K562 (cell line): ENCODE data around the gene MAP3K20. TPM values are rescaled to one million over a fixed set of nuclear protein-coding genes. Genes with fewer than 3 reads are reported as not detected.

Source experiments
- BDP1 ChIP-seq: IDR thresholded peaks from 3 replicates; pipeline ENCODE4 v1.6.1; 2011; ENCODE audit not compliant: insufficient read length, insufficient read depth
- EP300 ChIP-seq: IDR thresholded peaks from 2 replicates; pipeline ENCODE4 v1.6.1; 2012; ENCODE audit warnings: low read length, improper control_type of control experiment
- GABPA ChIP-seq: fragments of 200-800 bp; sonication (Bioruptor generic); conservative IDR thresholded peaks from 2 replicates; pipeline ENCODE4 v1.6.1; 2016; ENCODE audit warnings: low read depth, missing genetic modification characterization, missing compliant biosample characterization
- HDGF ChIP-seq: fragments of 450-650 bp; IDR thresholded peaks from 2 replicates; pipeline ENCODE4 v1.6.1; 2016
- MAFG ChIP-seq: fragments of 450-650 bp; conservative IDR thresholded peaks from 2 replicates; pipeline ENCODE4 v1.6.1; 2016; ENCODE audit warnings: missing genetic modification characterization, missing compliant biosample characterization
- PML ChIP-seq: IDR thresholded peaks from 2 replicates; pipeline ENCODE4 v1.6.1; 2012; ENCODE audit warnings: low read length, inconsistent platforms
- RCOR1 ChIP-seq, 2 experiments: IDR thresholded peaks; 2 replicates each; pipeline ENCODE4 v1.6.1; 2012; ENCODE audit warnings: low read depth in 2 of 2, low read length in 2 of 2, borderline replicate concordance in 1 of 2, improper control_type of control experiment in 1 of 2
- TAF7 ChIP-seq: fragments of 450-650 bp; IDR thresholded peaks from 2 replicates; pipeline ENCODE4 v1.6.1; 2016; ENCODE audit warnings: missing genetic modification characterization, missing compliant biosample characterization
- ZNF263 ChIP-seq: sonication (generic); formaldehyde crosslinking; IDR thresholded peaks from 2 replicates; pipeline ENCODE4 v1.8.0; 2022; ENCODE audit warnings: mild to moderate bottlenecking, missing genetic modification reagents, borderline replicate concordance
- ZNF583 ChIP-seq: fragments of 250-450 bp; sonication (Bioruptor Pico); IDR thresholded peaks from 2 replicates; pipeline ENCODE4 v1.4.0; 2020
- polyA plus RNA-seq, 8 experiments: library from polyadenylated mRNA; depleted of rRNA in 4 of 8; stranded (reverse) in 5 of 8; unstranded in 3 of 8; fragments of >200 nt; fragmentation: Nextera tagmentation in 2 of 8; fragmentation: Illumina TruSeq in 1 of 8; extraction: Ambion mirVana in 2 of 8; extraction: Trizol in 1 of 8; gene quantifications; 2 replicates each; pipeline versions ENCODE4 v1.2.1 to v1.2.3, GENCODE V29; 2011 to 2014; ENCODE audit warnings: inconsistent platforms in 1 of 8, missing spikeins in 1 of 8
- total RNA-seq, 7 experiments: library from RNA; depleted of rRNA in 6 of 7; stranded (reverse); fragments of >200 nt in 6 of 7; fragmentation: Illumina TruSeq in 2 of 7; extraction: Trizol in 2 of 7; gene quantifications; 2 replicates each; pipeline versions ENCODE4 v1.2.1 to v1.2.3, GENCODE V29; 2011 to 2021; ENCODE audit warnings: low replicate concordance in 1 of 7
- TF ChIP-seq, protein P1 (sequence below): fragments of 450-650 bp; IDR thresholded peaks from 2 replicates; pipeline ENCODE4 v1.6.1; 2016; ENCODE audit warnings: mild to moderate bottlenecking, moderate library complexity
- TF ChIP-seq, protein P2 (sequence below): fragments of 200-800 bp; sonication (Bioruptor generic); IDR thresholded peaks from 2 replicates; pipeline ENCODE4 v1.6.1; 2017; ENCODE audit warnings: missing genetic modification characterization, missing compliant biosample characterization
- TF ChIP-seq, protein P3 (sequence below), 2 experiments: IDR thresholded peaks; 2 replicates each; pipeline ENCODE4 v1.6.1; 2011; ENCODE audit warnings: borderline replicate concordance in 1 of 2, control low read depth in 1 of 2, low read depth in 1 of 2, low read length in 1 of 2, mild to moderate bottlenecking in 1 of 2, mixed read lengths in 1 of 2, moderate library complexity in 1 of 2; ENCODE audit not compliant: insufficient read depth in 1 of 2, insufficient read length in 1 of 2, poor library complexity in 1 of 2, severe bottlenecking in 1 of 2; ENCODE audit errors: extremely low read depth in 1 of 2

MAP3K20 gene
- total and polyA plus RNA-seq, 9 of the 15 experiments (the other 6 are each of a cell fraction or from before 2014, with no cell fraction given) = 9.8 to 34.2 (median 27.3) TPM

DNA sequence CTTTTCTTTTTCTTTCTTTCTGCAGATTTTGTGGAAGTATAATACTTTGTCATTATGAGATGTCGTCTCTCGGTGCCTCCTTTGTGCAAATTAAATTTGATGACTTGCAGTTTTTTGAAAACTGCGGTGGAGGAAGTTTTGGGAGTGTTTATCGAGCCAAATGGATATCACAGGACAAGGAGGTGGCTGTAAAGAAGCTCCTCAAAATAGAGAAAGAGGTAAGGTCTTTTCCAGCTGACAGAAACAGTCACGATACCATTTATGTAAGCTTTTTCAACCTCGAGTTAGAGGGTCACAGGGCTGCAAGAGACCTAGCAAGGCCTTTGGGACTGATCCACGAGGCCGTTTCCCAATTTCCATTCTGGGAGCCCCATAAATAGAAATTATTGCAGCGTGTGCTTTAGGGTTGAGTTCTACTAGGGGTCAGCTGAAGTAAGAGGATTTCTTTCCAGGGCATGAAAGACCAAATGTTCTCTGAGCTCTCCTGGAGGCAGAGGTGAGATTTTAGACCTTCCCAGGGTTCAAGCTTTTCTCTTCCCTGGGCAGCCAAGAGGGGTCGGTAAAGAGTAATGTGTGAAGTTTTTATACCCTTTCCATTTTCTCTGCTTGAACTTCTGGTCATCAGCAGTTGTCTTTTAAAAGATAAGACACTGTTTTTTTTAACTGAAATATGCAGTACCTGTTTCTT is 15.5 kb downstream of the MAP3K20 start (continued):
- TF ChIP-seq HDGF = no peak
- TF ChIP-seq, protein P1, sequence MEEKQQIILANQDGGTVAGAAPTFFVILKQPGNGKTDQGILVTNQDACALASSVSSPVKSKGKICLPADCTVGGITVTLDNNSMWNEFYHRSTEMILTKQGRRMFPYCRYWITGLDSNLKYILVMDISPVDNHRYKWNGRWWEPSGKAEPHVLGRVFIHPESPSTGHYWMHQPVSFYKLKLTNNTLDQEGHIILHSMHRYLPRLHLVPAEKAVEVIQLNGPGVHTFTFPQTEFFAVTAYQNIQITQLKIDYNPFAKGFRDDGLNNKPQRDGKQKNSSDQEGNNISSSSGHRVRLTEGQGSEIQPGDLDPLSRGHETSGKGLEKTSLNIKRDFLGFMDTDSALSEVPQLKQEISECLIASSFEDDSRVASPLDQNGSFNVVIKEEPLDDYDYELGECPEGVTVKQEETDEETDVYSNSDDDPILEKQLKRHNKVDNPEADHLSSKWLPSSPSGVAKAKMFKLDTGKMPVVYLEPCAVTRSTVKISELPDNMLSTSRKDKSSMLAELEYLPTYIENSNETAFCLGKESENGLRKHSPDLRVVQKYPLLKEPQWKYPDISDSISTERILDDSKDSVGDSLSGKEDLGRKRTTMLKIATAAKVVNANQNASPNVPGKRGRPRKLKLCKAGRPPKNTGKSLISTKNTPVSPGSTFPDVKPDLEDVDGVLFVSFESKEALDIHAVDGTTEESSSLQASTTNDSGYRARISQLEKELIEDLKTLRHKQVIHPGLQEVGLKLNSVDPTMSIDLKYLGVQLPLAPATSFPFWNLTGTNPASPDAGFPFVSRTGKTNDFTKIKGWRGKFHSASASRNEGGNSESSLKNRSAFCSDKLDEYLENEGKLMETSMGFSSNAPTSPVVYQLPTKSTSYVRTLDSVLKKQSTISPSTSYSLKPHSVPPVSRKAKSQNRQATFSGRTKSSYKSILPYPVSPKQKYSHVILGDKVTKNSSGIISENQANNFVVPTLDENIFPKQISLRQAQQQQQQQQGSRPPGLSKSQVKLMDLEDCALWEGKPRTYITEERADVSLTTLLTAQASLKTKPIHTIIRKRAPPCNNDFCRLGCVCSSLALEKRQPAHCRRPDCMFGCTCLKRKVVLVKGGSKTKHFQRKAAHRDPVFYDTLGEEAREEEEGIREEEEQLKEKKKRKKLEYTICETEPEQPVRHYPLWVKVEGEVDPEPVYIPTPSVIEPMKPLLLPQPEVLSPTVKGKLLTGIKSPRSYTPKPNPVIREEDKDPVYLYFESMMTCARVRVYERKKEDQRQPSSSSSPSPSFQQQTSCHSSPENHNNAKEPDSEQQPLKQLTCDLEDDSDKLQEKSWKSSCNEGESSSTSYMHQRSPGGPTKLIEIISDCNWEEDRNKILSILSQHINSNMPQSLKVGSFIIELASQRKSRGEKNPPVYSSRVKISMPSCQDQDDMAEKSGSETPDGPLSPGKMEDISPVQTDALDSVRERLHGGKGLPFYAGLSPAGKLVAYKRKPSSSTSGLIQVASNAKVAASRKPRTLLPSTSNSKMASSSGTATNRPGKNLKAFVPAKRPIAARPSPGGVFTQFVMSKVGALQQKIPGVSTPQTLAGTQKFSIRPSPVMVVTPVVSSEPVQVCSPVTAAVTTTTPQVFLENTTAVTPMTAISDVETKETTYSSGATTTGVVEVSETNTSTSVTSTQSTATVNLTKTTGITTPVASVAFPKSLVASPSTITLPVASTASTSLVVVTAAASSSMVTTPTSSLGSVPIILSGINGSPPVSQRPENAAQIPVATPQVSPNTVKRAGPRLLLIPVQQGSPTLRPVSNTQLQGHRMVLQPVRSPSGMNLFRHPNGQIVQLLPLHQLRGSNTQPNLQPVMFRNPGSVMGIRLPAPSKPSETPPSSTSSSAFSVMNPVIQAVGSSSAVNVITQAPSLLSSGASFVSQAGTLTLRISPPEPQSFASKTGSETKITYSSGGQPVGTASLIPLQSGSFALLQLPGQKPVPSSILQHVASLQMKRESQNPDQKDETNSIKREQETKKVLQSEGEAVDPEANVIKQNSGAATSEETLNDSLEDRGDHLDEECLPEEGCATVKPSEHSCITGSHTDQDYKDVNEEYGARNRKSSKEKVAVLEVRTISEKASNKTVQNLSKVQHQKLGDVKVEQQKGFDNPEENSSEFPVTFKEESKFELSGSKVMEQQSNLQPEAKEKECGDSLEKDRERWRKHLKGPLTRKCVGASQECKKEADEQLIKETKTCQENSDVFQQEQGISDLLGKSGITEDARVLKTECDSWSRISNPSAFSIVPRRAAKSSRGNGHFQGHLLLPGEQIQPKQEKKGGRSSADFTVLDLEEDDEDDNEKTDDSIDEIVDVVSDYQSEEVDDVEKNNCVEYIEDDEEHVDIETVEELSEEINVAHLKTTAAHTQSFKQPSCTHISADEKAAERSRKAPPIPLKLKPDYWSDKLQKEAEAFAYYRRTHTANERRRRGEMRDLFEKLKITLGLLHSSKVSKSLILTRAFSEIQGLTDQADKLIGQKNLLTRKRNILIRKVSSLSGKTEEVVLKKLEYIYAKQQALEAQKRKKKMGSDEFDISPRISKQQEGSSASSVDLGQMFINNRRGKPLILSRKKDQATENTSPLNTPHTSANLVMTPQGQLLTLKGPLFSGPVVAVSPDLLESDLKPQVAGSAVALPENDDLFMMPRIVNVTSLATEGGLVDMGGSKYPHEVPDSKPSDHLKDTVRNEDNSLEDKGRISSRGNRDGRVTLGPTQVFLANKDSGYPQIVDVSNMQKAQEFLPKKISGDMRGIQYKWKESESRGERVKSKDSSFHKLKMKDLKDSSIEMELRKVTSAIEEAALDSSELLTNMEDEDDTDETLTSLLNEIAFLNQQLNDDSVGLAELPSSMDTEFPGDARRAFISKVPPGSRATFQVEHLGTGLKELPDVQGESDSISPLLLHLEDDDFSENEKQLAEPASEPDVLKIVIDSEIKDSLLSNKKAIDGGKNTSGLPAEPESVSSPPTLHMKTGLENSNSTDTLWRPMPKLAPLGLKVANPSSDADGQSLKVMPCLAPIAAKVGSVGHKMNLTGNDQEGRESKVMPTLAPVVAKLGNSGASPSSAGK = peak; percentile 45; the same call in 1 of the 2 replicates
- TF ChIP-seq MAFG (tag) = peak; percentile 100
- TF ChIP-seq, protein P2, sequence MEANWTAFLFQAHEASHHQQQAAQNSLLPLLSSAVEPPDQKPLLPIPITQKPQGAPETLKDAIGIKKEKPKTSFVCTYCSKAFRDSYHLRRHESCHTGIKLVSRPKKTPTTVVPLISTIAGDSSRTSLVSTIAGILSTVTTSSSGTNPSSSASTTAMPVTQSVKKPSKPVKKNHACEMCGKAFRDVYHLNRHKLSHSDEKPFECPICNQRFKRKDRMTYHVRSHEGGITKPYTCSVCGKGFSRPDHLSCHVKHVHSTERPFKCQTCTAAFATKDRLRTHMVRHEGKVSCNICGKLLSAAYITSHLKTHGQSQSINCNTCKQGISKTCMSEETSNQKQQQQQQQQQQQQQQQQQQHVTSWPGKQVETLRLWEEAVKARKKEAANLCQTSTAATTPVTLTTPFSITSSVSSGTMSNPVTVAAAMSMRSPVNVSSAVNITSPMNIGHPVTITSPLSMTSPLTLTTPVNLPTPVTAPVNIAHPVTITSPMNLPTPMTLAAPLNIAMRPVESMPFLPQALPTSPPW (CRISPR knock-in tag) = peak; percentile 19; the same call in 1 of the 2 replicates
- TF ChIP-seq PML = 0 out of 2 replicates have a peak, but pooled peaks have one; percentile 4
- no peak for TF ChIP-seq BDP1
- TF ChIP-seq, protein P3, sequence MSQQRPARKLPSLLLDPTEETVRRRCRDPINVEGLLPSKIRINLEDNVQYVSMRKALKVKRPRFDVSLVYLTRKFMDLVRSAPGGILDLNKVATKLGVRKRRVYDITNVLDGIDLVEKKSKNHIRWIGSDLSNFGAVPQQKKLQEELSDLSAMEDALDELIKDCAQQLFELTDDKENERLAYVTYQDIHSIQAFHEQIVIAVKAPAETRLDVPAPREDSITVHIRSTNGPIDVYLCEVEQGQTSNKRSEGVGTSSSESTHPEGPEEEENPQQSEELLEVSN (IDR thresholded peaks at IDR 0.05; ENCODE audit: borderline replicate concordance in 1 of 2, extremely low read depth in 1 of 2, insufficient read depth in 1 of 2, insufficient read length in 1 of 2, low read depth in 1 of 2, low read length in 1 of 2, poor library complexity in 1 of 2, severe bottlenecking in 1 of 2) = peak in 1 of 2 experiments; percentile 19
- no peak for TF ChIP-seq ZNF263
- TF ChIP-seq RCOR1 (IDR thresholded peaks at IDR 0.05; ENCODE audit: borderline replicate concordance in 1 of 2, low read depth in 2 of 2, low read length in 2 of 2) = peak in 1 of 2 experiments; percentile 4; a peak in 1 of 4 replicates
- no peak; the same call in 1 of the 2 replicates for TF ChIP-seq GABPA (tag)
- TF ChIP-seq TAF7 = 0 out of 2 replicates have a peak, but pooled peaks have one; percentile 47
- TF ChIP-seq ZNF583 (CRISPR knock-in tag) = no peak
- TF ChIP-seq EP300 = peak; percentile 37; the same call in 1 of the 2 replicates
